GM19438 (cell line): Measurements from ENCODE around the gene SCAMP2.

Experiments used
- ATAC-seq: cut with Tn5 transposase; IDR thresholded peaks from one replicate; pipeline ENCODE4 v1.9.1; 2021; ENCODE audit warnings: low read depth; ENCODE audit not compliant: unreplicated experiment

Gene SCAMP2

DNA sequence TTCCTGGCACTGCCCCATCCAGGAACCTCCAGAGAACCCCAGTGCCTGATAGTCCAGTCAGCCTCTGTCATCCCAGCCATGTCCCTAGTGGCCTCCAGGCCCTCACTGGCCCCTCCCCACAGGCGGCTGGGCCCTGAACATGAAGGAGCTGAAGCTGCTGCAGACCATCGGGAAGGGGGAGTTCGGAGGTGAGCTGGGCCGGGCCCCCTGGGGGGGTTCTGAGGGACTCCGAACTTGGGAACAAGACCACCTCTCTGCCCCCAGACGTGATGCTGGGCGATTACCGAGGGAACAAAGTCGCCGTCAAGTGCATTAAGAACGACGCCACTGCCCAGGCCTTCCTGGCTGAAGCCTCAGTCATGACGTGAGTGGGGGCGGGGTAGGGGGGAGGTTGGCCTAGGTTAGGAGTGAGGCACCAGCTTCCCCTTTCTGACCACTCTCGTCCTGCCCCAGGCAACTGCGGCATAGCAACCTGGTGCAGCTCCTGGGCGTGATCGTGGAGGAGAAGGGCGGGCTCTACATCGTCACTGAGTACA, 72.5 kb downstream of the SCAMP2 start:
- no peak for ATAC-seq

DNA sequence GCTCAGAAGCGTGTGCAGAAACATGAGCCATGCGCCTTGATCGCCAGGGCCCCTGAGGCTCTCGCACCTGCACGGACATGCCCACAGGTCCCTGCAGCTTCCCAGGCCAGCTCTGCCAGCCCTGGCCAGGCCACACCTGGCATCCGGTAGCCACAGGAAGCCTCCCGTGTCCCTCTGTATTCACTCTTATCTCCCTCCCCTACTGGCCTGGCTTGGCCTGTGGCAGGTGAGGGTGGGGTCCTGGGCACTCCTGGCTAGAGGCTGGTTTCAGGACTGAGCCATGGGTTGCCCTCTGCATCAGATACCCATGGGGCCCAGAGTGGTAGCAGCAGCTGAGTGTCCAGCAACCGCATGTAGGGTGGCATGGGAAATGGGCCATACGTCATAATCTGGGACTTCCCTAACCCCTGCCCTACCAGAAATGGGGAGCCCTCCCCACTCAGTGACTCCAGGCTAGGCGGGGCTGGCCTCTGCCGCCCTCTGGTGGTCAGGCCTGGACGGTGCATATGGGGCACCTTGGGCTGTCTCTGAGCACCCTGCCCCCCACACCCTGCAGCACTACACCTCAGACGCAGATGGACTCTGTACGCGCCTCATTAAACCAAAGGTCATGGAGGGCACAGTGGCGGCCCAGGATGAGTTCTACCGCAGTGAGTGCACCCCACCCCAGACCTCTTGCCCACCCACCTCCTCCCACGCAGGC, 73.2 kb downstream of the SCAMP2 start:
- no peak for ATAC-seq

DNA sequence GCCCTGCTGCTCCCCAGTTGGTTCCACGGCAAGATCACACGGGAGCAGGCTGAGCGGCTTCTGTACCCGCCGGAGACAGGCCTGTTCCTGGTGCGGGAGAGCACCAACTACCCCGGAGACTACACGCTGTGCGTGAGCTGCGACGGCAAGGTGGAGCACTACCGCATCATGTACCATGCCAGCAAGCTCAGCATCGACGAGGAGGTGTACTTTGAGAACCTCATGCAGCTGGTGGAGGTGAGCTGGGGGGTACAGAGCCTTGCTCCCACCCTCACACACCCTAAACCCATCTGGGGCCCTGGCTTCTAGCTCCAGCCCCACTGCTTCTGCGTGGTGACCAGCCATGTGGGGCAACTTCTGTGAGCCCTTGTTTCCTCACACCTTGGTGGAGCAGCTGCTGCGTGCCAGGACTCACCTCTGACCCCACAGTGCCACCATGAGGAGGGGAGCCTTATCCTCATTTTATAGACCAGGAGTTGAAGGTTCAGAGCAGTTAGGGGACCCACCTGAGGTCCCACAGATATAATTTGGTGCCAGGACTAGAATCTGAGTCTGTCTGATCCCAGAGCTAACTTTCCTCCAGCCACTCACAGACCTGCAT, 73.8 kb downstream of the SCAMP2 start:
- ATAC-seq, result no peak

DNA sequence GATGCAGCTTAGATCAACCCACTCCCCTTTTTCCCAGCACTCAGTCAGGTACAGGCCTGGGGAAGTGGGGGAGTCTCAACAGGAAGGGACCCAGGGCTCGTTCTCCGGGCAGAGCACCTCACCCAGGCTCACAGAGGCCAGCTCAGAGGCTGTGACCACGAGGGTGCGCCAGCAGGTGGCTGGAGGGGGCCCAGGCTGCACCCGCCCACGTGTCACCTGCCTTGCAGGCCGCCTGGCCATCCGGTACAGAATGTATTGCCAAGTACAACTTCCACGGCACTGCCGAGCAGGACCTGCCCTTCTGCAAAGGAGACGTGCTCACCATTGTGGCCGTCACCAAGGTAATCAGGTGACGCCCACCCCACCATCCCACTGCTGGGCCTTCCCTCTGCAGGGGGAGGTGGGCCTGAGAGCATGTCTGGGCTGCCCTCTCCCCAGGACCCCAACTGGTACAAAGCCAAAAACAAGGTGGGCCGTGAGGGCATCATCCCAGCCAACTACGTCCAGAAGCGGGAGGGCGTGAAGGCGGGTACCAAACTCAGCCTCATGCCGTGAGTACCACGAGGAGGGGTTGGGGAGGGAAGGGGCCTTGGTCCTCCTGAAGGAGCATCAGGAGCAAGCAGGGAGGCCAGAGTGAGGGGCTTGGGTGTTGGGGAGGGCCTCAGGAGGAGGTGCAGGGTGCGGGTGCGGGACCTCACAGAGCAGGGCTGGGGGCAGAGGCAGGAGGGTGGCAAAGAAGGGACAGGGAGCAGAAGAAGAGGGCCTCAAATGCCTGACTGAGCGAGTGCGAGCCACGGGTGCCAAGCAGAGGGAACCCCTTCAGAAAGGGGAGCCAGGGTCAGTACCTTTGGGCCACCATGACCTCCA, 74.5 kb downstream of the SCAMP2 start:
- ATAC-seq, result no peak

DNA sequence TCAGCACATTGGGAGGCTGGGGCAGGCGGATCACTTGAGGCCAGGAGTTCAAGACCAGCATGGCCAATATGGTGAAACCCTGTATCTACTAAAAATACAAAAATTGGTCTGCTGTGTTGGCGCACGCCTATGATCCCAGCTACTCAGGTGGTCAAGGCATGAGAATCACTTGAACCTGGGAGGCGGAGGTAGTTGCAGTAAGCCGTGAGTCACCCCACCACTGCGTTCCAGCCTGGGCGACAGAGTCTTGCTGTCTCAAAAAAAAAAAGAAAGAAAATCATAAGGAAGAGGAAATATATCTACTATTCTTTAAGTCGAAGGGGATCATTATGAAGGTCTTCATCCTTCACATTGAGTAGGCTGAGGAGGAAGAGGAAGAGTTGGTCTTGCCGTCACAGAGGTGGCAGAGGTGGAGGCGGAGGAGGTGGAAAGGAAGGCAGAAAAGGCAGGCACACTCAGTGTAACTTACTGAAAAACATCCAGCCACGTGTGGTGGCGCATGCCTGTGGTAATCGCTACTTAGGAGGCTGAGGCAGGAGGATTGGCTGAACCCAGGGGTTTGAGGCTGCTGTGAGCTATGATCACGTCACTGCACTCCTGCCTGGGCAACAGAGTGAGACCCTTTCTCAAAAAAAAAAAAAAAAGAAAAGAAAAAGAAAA, 77.1 kb downstream of the SCAMP2 start:
- ATAC-seq, result no peak

DNA sequence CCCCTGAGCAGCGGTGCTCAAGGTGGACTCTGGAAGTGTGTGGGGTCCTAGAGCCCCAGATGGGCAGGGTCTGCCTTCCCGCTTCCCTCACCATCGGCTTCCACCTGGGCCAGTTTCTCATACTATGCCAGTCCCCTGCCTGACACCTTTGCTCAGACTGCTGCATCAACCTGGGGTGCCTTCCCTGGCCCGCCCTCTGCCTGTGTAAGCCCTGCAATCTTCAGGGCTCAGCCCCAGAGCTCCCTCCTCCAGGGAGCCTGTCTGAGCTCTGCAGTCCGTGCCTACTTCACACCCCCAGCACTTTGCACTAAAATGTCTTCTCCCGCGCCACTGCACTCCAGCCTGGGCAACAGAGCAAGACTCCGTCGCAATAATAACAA, 78.2 kb downstream of the SCAMP2 start:
- ATAC-seq, result no peak

DNA sequence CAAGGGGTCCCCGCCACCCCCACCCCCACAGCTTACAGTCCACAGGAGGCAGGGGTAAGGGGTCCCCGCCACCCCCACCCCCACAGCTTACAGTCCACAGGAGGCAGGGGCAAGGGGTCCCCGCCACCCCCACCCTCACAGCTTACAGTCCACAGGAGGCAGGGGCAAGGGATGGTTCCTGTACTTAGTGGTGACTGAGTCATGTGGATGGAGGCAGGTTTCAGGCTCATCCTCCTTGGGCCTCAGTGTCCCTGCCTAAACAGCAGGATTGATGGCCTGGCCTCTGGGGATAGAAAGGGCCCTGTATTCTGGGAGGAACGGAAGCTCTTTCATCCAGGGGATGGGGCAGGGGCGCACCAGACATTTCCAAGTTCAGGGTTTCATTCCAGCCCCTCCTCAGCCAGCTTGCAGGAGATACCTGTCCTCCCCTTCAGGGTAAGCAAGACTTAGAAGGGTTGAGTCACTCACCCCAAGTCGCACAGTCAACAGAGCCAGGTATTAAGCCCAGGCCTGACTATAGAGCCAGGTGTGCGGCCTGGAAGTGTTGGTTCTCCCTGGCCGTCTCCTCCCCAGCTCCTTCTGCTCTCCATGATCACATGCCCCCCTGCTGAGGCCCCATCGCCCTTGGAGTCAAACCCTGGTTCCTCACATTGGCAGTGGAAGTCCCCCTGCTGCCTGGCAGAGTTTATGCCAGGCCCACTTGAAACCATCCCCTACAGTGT, 78.8 kb downstream of the SCAMP2 start:
- ATAC-seq, result no peak
